Thymus (tissue), 11 donors: ENCODE results near the gene DARS1. TPM values are rescaled to one million over a fixed set of nuclear protein-coding genes. Genes with fewer than 3 reads are reported as not detected.
"Not testable (repeated sequence)": the region's sequence is repeated elsewhere in the genome, so short reads cannot be mapped to it uniquely, and the experiment has no call there.

Experiments
- DNase-seq, 9 donors: peaks; one replicate each; pipeline ENCODE4 v3.0.0-alpha.2; 2013; ENCODE audit warnings: low spot score in 9 of 9, low read depth in 6 of 9, missing footprints in 1 of 9
- H3K27ac ChIP-seq, 2 donors: one replicate each; pipeline ENCODE4 v1.5.1; 2013; ENCODE audit warnings: control low read depth in 1 of 2, low read depth in 1 of 2, low read length in 1 of 2, mild to moderate bottlenecking in 1 of 2, moderate library complexity in 1 of 2
- H3K27me3 ChIP-seq, 2 donors: one replicate each; pipeline ENCODE4 v1.5.1; 2013; ENCODE audit warnings: low read length in 1 of 2; ENCODE audit not compliant: control insufficient read depth in 2 of 2, insufficient read depth in 1 of 2
- H3K36me3 ChIP-seq, 2 donors: one replicate each; pipeline ENCODE4 v1.5.1; 2013; ENCODE audit warnings: low read length in 1 of 2, mild to moderate bottlenecking in 1 of 2, moderate library complexity in 1 of 2; ENCODE audit not compliant: control insufficient read depth in 2 of 2, insufficient read depth in 2 of 2
- H3K4me1 ChIP-seq, 2 donors: one replicate each; pipeline ENCODE4 v1.5.1; 2013; ENCODE audit warnings: low read length in 2 of 2; ENCODE audit not compliant: control insufficient read depth in 2 of 2, insufficient read depth in 2 of 2
- H3K4me3 ChIP-seq, 2 donors: one replicate each; pipeline ENCODE4 v1.5.1; 2013; ENCODE audit warnings: low read length in 2 of 2, control low read depth in 1 of 2, mild to moderate bottlenecking in 1 of 2
- H3K9me3 ChIP-seq, 2 donors: one replicate each; pipeline ENCODE4 v1.5.1; 2013; ENCODE audit warnings: low read length in 1 of 2, mild to moderate bottlenecking in 1 of 2; ENCODE audit not compliant: control insufficient read depth in 2 of 2, insufficient read depth in 1 of 2
- WGBS: extraction: QIAGEN DNeasy Blood & Tissue Kit; methylation state at CpG from one replicate; pipeline ENCODE4 v1.1.7; 2013; 5-methylcytosine and 5-hydroxymethylcytosine counted together
- polyA plus RNA-seq: library from polyadenylated mRNA; stranded (reverse); fragments of 200-250 nt; gene quantifications from one replicate; pipeline ENCODE4 v1.2.3, GENCODE V29; 2013
- total RNA-seq: library from RNA; stranded (reverse); fragments of 120-200 nt; gene quantifications from one replicate; pipeline ENCODE4 v1.2.4, GENCODE V29; 2013
- donor health status: healthy.

The DARS1 gene
- total and polyA plus RNA-seq, 2 donors: 118 to 119 TPM

GRCh38 chr2:135963841-135964240, 21.6 kb downstream of the DARS1 start:
- H3K27me3 ChIP-seq: no peaks in the 10 kb centered on the region
- WGBS: over 99% methylated on average over 11 of the region's 11 CpGs

GRCh38 chr2:135962366-135963123, 22.9 kb downstream of the DARS1 start:
- Histone ChIP-seq H3K27ac (peak overlapping the region; percentile 70 to 82), H3K4me1 (peaks cover 9 to 19% of the 10 kb centered on the region in 2 donors), H3K27me3 (no peaks in the 10 kb centered on the region), H3K4me3 (no peak overlapping the region), H3K9me3 (no peaks in the 10 kb centered on the region), H3K36me3 (peaks cover 0 to 2% of the 10 kb centered on the region in 2 donors)
- peak in 2 of 9 donors; percentile 19 to 37 for DNase-seq
- 75% methylated on average over 4 of the region's 4 CpGs for WGBS

More at GRCh38 chr2:135963841-135964240, 21.6 kb downstream of the DARS1 start:
- Histone ChIP-seq H3K4me3 (no peak overlapping the region), H3K27ac (no peak overlapping the region), H3K9me3 (no peaks in the 10 kb centered on the region), H3K4me1 (peaks cover 9 to 19% of the 10 kb centered on the region in 2 donors), H3K36me3 (peaks cover 2% of the 10 kb centered on the region in 2 donors)
- no peak for DNase-seq

GRCh38 chr2:135960656-135961551, 24.5 kb downstream of the DARS1 start:
- H3K4me1 ChIP-seq: peaks cover 9 to 19% of the 10 kb centered on the region in 2 donors
- no peaks in the 10 kb centered on the region for H3K9me3 ChIP-seq
- no peaks in the 10 kb centered on the region for H3K27me3 ChIP-seq
- peak overlapping the region; percentile 92 to 94 for H3K27ac ChIP-seq
- peak in 8 of 9 donors; percentile 36 to 82 (median 53) for DNase-seq
- peaks cover 0 to 7% of the 10 kb centered on the region in 2 donors for H3K36me3 ChIP-seq
- H3K4me3 ChIP-seq: no peak overlapping the region
- 76% methylated on average over 5 of the region's 5 CpGs for WGBS

GRCh38 chr2:135960150-135960549, 25.3 kb downstream of the DARS1 start:
- no peak for DNase-seq
- Histone ChIP-seq H3K4me1 (peaks cover 9 to 19% of the 10 kb centered on the region in 2 donors), H3K4me3 (no peak overlapping the region), H3K27ac (peak overlapping the region; percentile 37 to 94), H3K27me3 (no peaks in the 10 kb centered on the region), H3K36me3 (peaks cover 0 to 7% of the 10 kb centered on the region in 2 donors), H3K9me3 (no peaks in the 10 kb centered on the region)
- WGBS: 95% methylated on average over 5 of the region's 5 CpGs

GRCh38 chr2:135958927-135959326, 26.5 kb downstream of the DARS1 start:
- not testable (repeated sequence) for H3K36me3 ChIP-seq, H3K4me3 ChIP-seq, DNase-seq, H3K27ac ChIP-seq, H3K9me3 ChIP-seq, H3K27me3 ChIP-seq
- over 99% methylated on average over 6 of the region's 6 CpGs for whole genome bisulfite sequencing
- H3K4me1 ChIP-seq: peaks cover 9 to 19% of the 10 kb centered on the region in 2 donors

- Histone ChIP-seq H3K36me3 (peaks cover 0 to 14% of the 10 kb centered on the region in 2 donors), H3K4me3 (no peak overlapping the region), H3K4me1 (no peaks in the 10 kb centered on the region), H3K9me3 (no peaks in the 10 kb centered on the region), H3K27ac (no peak overlapping the region), H3K27me3 (no peaks in the 10 kb centered on the region)
- no peak for DNase-seq
- WGBS: 89% methylated on average over 5 of the region's 5 CpGs
These were observed 31.3 kb downstream of the DARS1 start for GRCh38 chr2:135954020-135954601.

GRCh38 chr2:135952891-135953290, 32.5 kb downstream of the DARS1 start:
- no peak for DNase-seq
- Histone ChIP-seq H3K27ac (no peak overlapping the region), H3K4me1 (no peaks in the 10 kb centered on the region), H3K4me3 (no peak overlapping the region), H3K36me3 (peaks cover 0 to 14% of the 10 kb centered on the region in 2 donors), H3K9me3 (no peaks in the 10 kb centered on the region), H3K27me3 (no peaks in the 10 kb centered on the region)
- WGBS: 97% methylated on average over 5 of the region's 5 CpGs

GRCh38 chr2:135951041-135951583, 34.3 kb downstream of the DARS1 start:
- Histone ChIP-seq H3K4me1 (no peaks in the 10 kb centered on the region), H3K36me3 (peaks cover 0 to 10% of the 10 kb centered on the region in 2 donors), H3K27ac (no peak overlapping the region), H3K9me3 (no peaks in the 10 kb centered on the region), H3K4me3 (no peak overlapping the region), H3K27me3 (no peaks in the 10 kb centered on the region)
- no peak for DNase-seq
- 96% methylated on average over 3 of the region's 3 CpGs for WGBS
